GM10266 (cell line): ENCODE measurements around the gene B3GNT3.

Source experiments
- DNase-seq: peaks from one replicate; pipeline ENCODE4 v3.0.0; 2012; ENCODE audit errors: extremely low spot score
- TF ChIP-seq, protein P1 (sequence below): IDR thresholded peaks from 2 replicates; pipeline ENCODE4 v1.5.1; 2012; ENCODE audit warnings: mild to moderate bottlenecking, low read depth; ENCODE audit not compliant: control insufficient read depth, insufficient read depth; ENCODE audit errors: missing control alignments

The B3GNT3 gene

DNA sequence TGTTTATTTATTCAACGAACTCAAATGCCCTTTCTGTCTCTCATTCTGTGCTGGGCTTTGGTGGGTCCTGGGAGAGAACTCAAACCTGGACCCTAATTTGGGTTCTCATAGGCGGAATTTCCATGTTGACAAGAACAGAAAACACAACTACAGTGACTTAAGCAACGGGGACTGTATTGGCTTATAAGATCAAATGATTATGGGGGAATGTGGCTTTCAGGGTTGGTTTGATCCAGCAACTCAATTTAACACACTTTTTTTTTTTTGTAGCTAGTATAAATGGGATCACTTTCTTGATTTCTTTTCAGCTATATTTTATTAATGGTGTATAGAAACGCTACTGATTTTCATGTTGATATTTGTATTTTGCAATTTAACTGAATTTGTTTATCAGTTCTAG, 33.8 kb upstream of the B3GNT3 start:
- TF ChIP-seq, protein P1, sequence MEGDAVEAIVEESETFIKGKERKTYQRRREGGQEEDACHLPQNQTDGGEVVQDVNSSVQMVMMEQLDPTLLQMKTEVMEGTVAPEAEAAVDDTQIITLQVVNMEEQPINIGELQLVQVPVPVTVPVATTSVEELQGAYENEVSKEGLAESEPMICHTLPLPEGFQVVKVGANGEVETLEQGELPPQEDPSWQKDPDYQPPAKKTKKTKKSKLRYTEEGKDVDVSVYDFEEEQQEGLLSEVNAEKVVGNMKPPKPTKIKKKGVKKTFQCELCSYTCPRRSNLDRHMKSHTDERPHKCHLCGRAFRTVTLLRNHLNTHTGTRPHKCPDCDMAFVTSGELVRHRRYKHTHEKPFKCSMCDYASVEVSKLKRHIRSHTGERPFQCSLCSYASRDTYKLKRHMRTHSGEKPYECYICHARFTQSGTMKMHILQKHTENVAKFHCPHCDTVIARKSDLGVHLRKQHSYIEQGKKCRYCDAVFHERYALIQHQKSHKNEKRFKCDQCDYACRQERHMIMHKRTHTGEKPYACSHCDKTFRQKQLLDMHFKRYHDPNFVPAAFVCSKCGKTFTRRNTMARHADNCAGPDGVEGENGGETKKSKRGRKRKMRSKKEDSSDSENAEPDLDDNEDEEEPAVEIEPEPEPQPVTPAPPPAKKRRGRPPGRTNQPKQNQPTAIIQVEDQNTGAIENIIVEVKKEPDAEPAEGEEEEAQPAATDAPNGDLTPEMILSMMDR = no peak
- no peak for DNase-seq

DNA sequence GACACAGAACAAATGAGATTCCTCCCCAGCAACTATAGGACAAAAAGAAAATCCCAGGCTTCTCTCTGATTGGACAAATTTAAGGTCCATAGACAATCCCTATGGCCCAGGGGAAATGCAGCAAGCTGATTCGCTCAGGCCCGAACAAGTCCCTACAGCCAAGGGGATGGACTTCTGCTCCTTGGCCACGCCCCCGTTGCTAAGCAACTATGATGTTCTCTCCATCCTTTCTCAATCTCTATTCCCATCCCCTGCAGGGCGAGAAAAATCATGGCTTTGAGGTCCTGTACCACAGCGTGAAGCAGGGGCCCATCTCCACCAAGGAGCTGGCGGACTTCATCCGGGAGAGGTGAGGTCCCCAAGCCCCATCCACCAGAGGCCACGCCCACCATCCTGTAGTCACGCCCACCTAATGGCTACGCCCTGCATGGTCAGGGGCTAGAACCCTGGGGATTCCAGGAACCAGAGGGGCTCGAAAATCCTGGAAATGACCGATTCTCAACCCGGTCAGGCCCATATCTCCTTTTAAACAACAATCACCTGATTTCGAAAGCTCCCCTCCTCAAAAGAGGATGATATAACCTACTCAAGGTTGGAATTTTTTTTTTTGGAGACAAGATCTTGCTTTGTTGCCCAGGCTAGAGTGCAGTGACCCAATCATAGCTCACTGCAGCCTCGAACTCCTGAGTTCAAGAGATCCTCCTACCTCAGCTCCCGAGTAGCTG, 32.3 kb upstream of the B3GNT3 start:
- DNase-seq = no peak
- TF ChIP-seq, protein P1 = no peak

DNA sequence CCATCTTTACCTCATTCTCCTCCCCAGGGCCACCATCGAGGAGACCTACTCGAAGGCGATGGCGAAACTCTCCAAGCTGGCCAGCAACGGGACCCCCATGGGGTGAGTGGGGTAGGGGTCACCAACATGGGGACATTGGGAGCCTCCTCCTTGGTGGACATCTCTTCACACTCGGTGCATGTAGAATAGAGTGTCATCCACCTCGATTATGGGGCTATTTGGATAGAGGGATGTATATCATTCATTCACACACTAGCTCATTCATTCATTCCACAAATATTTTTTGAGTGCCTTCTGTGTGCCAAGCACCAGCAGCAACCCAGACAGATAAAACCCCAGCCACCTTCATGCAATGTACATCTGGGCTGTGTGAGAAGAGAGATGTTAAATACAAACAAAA, 30.6 kb upstream of the B3GNT3 start:
- no peak for DNase-seq
- TF ChIP-seq, protein P1 = no peak

DNA sequence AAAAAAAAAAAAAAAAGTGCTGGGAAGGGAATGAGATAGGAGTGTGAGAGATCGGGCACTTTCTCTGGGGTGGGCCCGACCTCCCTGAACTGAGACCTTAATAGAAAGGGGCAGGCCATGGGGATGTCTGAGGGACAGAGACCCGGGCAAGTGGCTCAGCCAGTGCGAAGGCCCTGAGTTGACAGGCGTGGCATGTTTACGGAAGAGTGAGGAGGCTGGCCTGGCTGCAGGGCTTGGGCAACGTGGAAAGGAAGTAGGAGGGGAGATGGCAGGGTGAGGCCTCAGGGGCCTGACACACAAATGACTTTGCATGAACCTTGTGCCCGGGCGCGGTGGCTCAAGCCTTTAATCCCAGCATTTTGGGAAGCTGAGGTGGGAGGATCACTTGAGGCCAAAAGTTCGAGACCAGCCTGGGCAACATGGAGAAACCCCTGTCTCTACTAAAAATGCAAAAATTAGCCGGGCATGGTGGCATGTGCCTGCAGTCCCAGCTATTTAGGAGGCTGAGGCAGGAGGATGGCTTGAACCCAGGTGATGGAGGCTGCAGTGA, 29.8 kb upstream of the B3GNT3 start:
- TF ChIP-seq, protein P1 = no peak
- no peak for DNase-seq

DNA sequence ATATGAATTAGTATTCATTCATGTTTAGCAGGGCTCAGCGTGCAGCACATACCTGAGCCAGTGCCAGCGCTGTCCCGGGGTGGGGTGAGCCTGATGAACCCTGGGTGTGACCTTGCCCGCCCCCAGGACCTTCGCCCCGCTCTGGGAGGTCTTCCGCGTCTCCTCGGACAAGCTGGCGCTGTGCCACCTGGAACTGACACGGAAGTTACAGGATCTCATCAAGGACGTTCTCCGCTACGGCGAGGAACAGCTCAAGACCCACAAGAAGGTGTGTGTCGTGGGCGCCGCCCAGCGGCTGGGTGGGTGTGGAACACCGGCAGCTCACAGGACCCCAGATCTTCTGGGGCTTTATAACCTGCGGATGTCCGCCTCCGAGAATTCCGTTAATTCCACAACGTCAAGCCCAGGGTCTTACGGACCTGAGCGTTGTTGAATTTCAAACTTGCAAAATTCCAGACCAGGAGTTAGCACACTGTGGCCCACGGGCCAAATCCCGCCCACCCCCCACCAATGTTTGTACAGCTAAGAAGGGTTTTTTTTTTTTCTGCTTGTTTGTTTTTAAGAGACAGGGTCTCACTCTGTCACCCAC, 28.3 kb upstream of the B3GNT3 start:
- peak; percentile 59 for DNase-seq
- TF ChIP-seq, protein P1 = peak; percentile 90

DNA sequence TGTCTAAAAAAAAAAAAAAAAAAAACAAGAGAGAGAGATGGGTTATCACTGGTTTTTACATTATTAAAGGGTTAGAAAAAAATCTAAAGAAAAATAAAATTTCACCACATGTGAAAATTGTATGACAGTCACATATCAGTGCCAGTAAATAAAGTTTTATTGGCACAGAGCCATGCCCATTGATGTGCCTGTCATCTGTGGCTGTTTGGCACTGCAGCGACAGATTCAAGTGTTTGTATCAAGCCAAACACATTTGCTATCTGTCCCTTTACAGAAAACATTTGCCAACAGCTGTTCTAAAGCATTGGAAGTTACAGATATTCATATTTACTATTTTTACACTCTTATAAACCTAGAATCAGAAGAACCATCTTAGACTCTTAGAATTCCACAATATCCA, 27.4 kb upstream of the B3GNT3 start:
- no peak for DNase-seq
- TF ChIP-seq, protein P1 = no peak

DNA sequence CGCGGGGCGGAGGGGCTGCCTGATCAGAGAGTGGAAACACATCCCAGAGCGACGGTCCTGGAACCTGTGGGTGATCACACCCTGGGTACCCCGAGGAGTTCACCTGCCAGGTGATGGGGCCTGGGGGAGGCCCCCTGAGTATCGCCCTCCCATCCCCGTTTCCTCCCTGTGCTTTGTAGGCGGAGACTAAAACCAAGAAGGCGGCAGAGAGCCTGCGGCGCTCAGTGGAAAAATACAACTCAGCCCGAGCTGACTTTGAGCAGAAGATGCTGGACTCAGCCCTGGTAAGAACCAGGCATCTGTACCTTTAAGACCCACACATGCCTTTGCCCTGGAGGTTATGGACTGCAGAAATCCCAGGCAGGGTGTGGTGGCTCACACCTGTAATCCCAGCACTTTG, 24.3 kb upstream of the B3GNT3 start:
- DNase-seq = no peak
- TF ChIP-seq, protein P1 = no peak
